Panc1 (cell line): ENCODE results near the gene SV2B. TPM values are rescaled to one million over a fixed set of nuclear protein-coding genes. Genes with fewer than 3 reads are reported as not detected.

ENCODE experiments used
- ATAC-seq: fragments of 200-7000 bp; cut with Tn5 transposase; 2 replicates; pipeline ENCODE4 v1.9.1; 2020; ENCODE audit warnings: mild to moderate bottlenecking, moderate library complexity
- BruUV-seq: library from RNA; stranded (reverse); fragments of 400-500 nt; replicated peaks from 2 replicates; lab custom pipeline; 2021; lab: Mats Ljungman, UMichigan
- CTCF ChIA-PET: fragments of 300-600 bp; sonication (Branson Sonifier 250); formaldehyde crosslinking; loops from one replicate; lab custom pipeline; 2022; ENCODE audit warnings: antibody characterized with exemption; lab: Charles Lee
- POLR2A ChIA-PET: fragments of 300-600 bp; sonication (Branson Sonifier 250); formaldehyde crosslinking; loops from one replicate; lab custom pipeline; 2022; ENCODE audit warnings: antibody characterized with exemption; lab: Charles Lee
- DNase-seq: peaks from one replicate; pipeline ENCODE4 v3.0.0-alpha.2; 2010; ENCODE audit warnings: low read depth, low spot score
- H3K27ac ChIP-seq: 2 replicates; pipeline ENCODE4 v1.5.1; 2011; ENCODE audit warnings: mild to moderate bottlenecking, low read length, inconsistent platforms
- H3K27me3 ChIP-seq: fragments of 200-500 bp; sonication (Bioruptor generic); 2 replicates; pipeline ENCODE4 v1.6.0; 2014; ENCODE audit warnings: low read length, inconsistent platforms; ENCODE audit not compliant: control insufficient read depth, insufficient read depth
- H3K36me3 ChIP-seq: fragments of 200-500 bp; sonication (Bioruptor generic); 2 replicates; pipeline ENCODE4 v1.5.1; 2014; ENCODE audit warnings: inconsistent platforms, mild to moderate bottlenecking, low read length, moderate library complexity; ENCODE audit not compliant: control insufficient read depth, insufficient read depth
- H3K4me1 ChIP-seq: 2 replicates; pipeline ENCODE4 v1.5.1; 2011; ENCODE audit warnings: inconsistent platforms, mild to moderate bottlenecking, low read length, moderate library complexity; ENCODE audit not compliant: control insufficient read depth, insufficient read depth
- H3K4me3 ChIP-seq, 2 experiments: 2 replicates each; pipeline ENCODE4 v1.5.1; 2011 to 2012; ENCODE audit warnings: low read depth in 2 of 2, low read length in 2 of 2, mild to moderate bottlenecking in 2 of 2, inconsistent platforms in 1 of 2, moderate library complexity in 1 of 2
- H3K9me3 ChIP-seq: fragments of 200-500 bp; sonication (Bioruptor generic); 2 replicates; pipeline ENCODE4 v1.5.1; 2014; ENCODE audit warnings: low read depth, mild to moderate bottlenecking, inconsistent platforms, low read length, moderate library complexity; ENCODE audit not compliant: control insufficient read depth, insufficient read depth
- POLR2AphosphoS5 ChIP-seq: IDR thresholded peaks from 2 replicates; pipeline ENCODE4 v1.6.1; 2012; ENCODE audit warnings: mild to moderate bottlenecking, low read depth, low read length, moderate library complexity
- SIN3A ChIP-seq: IDR thresholded peaks from 2 replicates; pipeline ENCODE4 v1.6.1; 2012; ENCODE audit warnings: low read depth, mild to moderate bottlenecking, low read length, moderate library complexity, borderline replicate concordance; ENCODE audit not compliant: insufficient read depth
- TCF7L2 ChIP-seq: IDR thresholded peaks from 2 replicates; pipeline ENCODE4 v1.6.1; 2011; ENCODE audit warnings: mild to moderate bottlenecking, low read depth, low read length, inconsistent platforms
- in situ Hi-C: cut with HindIII; loops from 2 replicates; pipeline ENCODE4 v1.10.0; 2016; ENCODE audit warnings: low sequenced_read_pairs, low pct_unique_long_range_greater_than_20kb
- intact Hi-C: fragments of 100-400 bp; cut with micrococcal nuclease; formaldehyde crosslinking; loops from one replicate; pipeline ENCODE4 v1.10.0; 2022; ENCODE audit not compliant: unreplicated experiment
- total RNA-seq: library from RNA; stranded (reverse); gene quantifications from one replicate; pipeline ENCODE4 v1.2.1, GENCODE V29; 2021; ENCODE audit not compliant: unreplicated experiment
- TF ChIP-seq, protein P1 (sequence below), 2 experiments: IDR thresholded peaks; 2 replicates each; pipeline ENCODE4 v1.6.1; 2011 to 2012; ENCODE audit warnings: low read depth in 2 of 2, control low read depth in 1 of 2, low read length in 1 of 2, mild to moderate bottlenecking in 1 of 2, moderate library complexity in 1 of 2; ENCODE audit not compliant: insufficient read depth in 1 of 2
- TF ChIP-seq, protein P2 (sequence below): fragments of 450-650 bp; IDR thresholded peaks from 2 replicates; pipeline ENCODE4 v1.5.1; 2017; ENCODE audit warnings: mild to moderate bottlenecking

Gene SV2B
- total RNA-seq, 1 experiment from 2014 or later = not detected

DNA sequence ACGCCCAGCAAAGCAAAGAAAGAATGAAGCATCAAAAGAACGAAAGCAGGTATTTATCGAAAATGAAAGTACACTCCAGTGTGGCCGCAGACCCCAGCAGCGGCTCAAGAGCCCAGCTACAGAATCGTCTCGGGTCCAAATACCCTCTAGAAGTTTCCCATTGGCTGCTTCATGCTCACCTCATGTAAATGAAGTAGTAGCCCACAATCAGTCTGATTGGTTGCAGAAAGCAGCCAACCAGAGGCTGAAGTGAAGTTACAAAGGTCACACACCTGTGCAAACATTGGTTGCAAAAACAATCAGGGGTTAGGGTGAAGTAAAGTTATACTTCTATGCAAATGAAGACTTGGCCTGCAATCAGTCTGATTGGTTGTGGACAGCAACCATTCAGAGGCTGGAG, 32.0 kb downstream of the SV2B start:
- no peak for DNase-seq
- in situ Hi-C loops = no loop called here
- CTCF ChIA-PET = no interaction called here

DNA sequence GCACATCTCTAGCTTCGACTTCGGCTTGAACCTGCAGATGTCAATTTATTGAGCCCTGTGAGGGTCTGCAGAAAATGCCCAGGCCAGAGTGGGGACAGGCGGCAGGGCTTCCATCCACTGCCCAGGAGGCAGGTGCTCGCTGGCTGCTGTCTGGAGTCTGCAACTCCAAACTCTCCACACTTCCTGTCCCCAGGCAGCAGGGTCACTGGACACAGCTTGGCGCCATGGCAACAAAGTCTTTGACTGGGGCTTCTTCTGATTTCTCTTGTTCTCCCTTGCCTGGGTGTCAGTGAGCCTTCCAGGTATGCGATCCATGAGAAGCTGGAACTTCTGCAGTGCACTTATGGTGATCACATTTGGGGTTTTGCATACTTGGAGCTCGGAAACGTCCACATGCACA, 33.5 kb downstream of the SV2B start:
- TF ChIP-seq TCF7L2 (no peak), SIN3A (no peak), POLR2AphosphoS5 (no peak)
- TF ChIP-seq, protein P1, sequence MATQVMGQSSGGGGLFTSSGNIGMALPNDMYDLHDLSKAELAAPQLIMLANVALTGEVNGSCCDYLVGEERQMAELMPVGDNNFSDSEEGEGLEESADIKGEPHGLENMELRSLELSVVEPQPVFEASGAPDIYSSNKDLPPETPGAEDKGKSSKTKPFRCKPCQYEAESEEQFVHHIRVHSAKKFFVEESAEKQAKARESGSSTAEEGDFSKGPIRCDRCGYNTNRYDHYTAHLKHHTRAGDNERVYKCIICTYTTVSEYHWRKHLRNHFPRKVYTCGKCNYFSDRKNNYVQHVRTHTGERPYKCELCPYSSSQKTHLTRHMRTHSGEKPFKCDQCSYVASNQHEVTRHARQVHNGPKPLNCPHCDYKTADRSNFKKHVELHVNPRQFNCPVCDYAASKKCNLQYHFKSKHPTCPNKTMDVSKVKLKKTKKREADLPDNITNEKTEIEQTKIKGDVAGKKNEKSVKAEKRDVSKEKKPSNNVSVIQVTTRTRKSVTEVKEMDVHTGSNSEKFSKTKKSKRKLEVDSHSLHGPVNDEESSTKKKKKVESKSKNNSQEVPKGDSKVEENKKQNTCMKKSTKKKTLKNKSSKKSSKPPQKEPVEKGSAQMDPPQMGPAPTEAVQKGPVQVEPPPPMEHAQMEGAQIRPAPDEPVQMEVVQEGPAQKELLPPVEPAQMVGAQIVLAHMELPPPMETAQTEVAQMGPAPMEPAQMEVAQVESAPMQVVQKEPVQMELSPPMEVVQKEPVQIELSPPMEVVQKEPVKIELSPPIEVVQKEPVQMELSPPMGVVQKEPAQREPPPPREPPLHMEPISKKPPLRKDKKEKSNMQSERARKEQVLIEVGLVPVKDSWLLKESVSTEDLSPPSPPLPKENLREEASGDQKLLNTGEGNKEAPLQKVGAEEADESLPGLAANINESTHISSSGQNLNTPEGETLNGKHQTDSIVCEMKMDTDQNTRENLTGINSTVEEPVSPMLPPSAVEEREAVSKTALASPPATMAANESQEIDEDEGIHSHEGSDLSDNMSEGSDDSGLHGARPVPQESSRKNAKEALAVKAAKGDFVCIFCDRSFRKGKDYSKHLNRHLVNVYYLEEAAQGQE (IDR thresholded peaks at IDR 0.05; ENCODE audit: insufficient read depth in 1 of 2, low read depth in 2 of 2, low read length in 1 of 2) = no peak
- TF ChIP-seq, protein P2, sequence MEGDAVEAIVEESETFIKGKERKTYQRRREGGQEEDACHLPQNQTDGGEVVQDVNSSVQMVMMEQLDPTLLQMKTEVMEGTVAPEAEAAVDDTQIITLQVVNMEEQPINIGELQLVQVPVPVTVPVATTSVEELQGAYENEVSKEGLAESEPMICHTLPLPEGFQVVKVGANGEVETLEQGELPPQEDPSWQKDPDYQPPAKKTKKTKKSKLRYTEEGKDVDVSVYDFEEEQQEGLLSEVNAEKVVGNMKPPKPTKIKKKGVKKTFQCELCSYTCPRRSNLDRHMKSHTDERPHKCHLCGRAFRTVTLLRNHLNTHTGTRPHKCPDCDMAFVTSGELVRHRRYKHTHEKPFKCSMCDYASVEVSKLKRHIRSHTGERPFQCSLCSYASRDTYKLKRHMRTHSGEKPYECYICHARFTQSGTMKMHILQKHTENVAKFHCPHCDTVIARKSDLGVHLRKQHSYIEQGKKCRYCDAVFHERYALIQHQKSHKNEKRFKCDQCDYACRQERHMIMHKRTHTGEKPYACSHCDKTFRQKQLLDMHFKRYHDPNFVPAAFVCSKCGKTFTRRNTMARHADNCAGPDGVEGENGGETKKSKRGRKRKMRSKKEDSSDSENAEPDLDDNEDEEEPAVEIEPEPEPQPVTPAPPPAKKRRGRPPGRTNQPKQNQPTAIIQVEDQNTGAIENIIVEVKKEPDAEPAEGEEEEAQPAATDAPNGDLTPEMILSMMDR = no peak
- ChIA-PET CTCF (no interaction called here), POLR2A (no interaction called here)
- intact Hi-C loops (no loop called here), in situ Hi-C loops (no loop called here)
- ATAC-seq (no peak), DNase-seq (no peak)
- no TSS peak for BruUV-seq
- Histone ChIP-seq H3K4me3 (no peak overlapping the region), H3K36me3 (no peaks in the 10 kb centered on the region), H3K27me3 (peaks cover under 1% of the 10 kb centered on the region), H3K4me1 (no peaks in the 10 kb centered on the region), H3K27ac (no peak overlapping the region), H3K9me3 (no peaks in the 10 kb centered on the region)

More for the DNA sequence above, 32.0 kb downstream of the SV2B start:
- POLR2A ChIA-PET = no interaction called here
- BruUV-seq = no TSS peak
- Histone ChIP-seq H3K27ac (no peak overlapping the region), H3K4me1 (no peaks in the 10 kb centered on the region), H3K27me3 (peaks cover 6% of the 10 kb centered on the region), H3K36me3 (no peaks in the 10 kb centered on the region), H3K4me3 (no peak overlapping the region), H3K9me3 (no peaks in the 10 kb centered on the region)
- TF ChIP-seq, protein P2 = no peak
- TF ChIP-seq SIN3A (no peak), POLR2AphosphoS5 (no peak), TCF7L2 (no peak)
- TF ChIP-seq, protein P1 (IDR thresholded peaks at IDR 0.05; ENCODE audit: insufficient read depth in 1 of 2, low read depth in 2 of 2, low read length in 1 of 2) = no peak
- ATAC-seq = no peak
- intact Hi-C loops = no loop called here
